Thyroid gland (tissue), 4 donors: ENCODE results near the gene RPL29.

Experiments
- CTCF ChIP-seq, 6 experiments: fragments of 200-600 bp in 3 of 6; fragments of 450-650 bp in 3 of 6; sonication (generic) in 3 of 6; IDR thresholded peaks; one replicate each; pipeline ENCODE4 v1.5.1; 2016 to 2019; ENCODE audit warnings: antibody characterized with exemption in 6 of 6, mild to moderate bottlenecking in 2 of 6, inconsistent platforms in 1 of 6, moderate library complexity in 1 of 6
- POLR2A ChIP-seq, 2 donors: fragments of 450-650 bp; IDR thresholded peaks; one replicate each; pipeline ENCODE4 v1.6.1; 2017; ENCODE audit warnings: antibody characterized with exemption in 2 of 2, mild to moderate bottlenecking in 2 of 2, moderate library complexity in 1 of 2

GRCh38 chr3:51964521-51964920 is 31.2 kb downstream of the RPL29 start:
- no peak for TF ChIP-seq CTCF (IDR thresholded peaks at IDR 0.05)
- no peak for TF ChIP-seq POLR2A (IDR thresholded peaks at IDR 0.05)
